HG03025 (cell line): ENCODE results near the gene NFKBIL1.
"Not testable (repeated sequence)": the region's sequence is repeated elsewhere in the genome, so short reads cannot be mapped to it uniquely, and the experiment has no call there.

ENCODE experiments used
- ATAC-seq: cut with Tn5 transposase; IDR thresholded peaks from one replicate; pipeline ENCODE4 v1.9.1; 2021; ENCODE audit warnings: mild to moderate bottlenecking, moderate library complexity; ENCODE audit not compliant: unreplicated experiment, low FRiP score

Gene NFKBIL1

GRCh38 chr6:31534011-31534410 lies 13.4 kb upstream of the NFKBIL1 start:
- ATAC-seq: no peak

- no peak for ATAC-seq
These were observed 12.8 kb upstream of the NFKBIL1 start for GRCh38 chr6:31534521-31535040.

- no peak for ATAC-seq
These were observed 11.7 kb upstream of the NFKBIL1 start for GRCh38 chr6:31535538-31536324.

- ATAC-seq: no peak
These were observed 8.5 kb upstream of the NFKBIL1 start for GRCh38 chr6:31538805-31539400.

GRCh38 chr6:31540640-31541039 lies 6.8 kb upstream of the NFKBIL1 start:
- no peak for ATAC-seq

GRCh38 chr6:31541059-31541657 lies 6.2 kb upstream of the NFKBIL1 start:
- no peak for ATAC-seq

- ATAC-seq: peak; percentile 60
These were observed 5.5 kb upstream of the NFKBIL1 start, which contains the start of gene DDX39B for GRCh38 chr6:31541658-31542521. TSS of gene DDX39B (minus strand) at chr6:31542003. CDS start at chr6:31540532, 1,471 bp downstream.

GRCh38 chr6:31543639-31544038 lies 3.8 kb upstream of the NFKBIL1 start:
- no peak for ATAC-seq

- ATAC-seq: no peak
These were observed 2.7 kb upstream of the NFKBIL1 start for GRCh38 chr6:31544676-31545075.

- no peak for ATAC-seq
These were observed 2.1 kb upstream of the NFKBIL1 start for GRCh38 chr6:31545291-31545690.

GRCh38 chr6:31546339-31546957 lies 960 bp upstream of the NFKBIL1 start, which contains the start of gene ATP6V1G2:
TSS of gene ATP6V1G2 (minus strand) at chr6:31546608. CDS start at chr6:31546559, 49 bp downstream.
- ATAC-seq: peak; percentile 38

- no peak for ATAC-seq
These were observed 527 bp downstream of the NFKBIL1 start for GRCh38 chr6:31547727-31548543.

- ATAC-seq: no peak
These were observed 1.1 kb downstream of the NFKBIL1 start for GRCh38 chr6:31548544-31548873.

GRCh38 chr6:31551371-31551770 lies 4.0 kb downstream of the NFKBIL1 start:
- ATAC-seq: not testable (repeated sequence)

GRCh38 chr6:31556307-31556706 lies 8.9 kb downstream of the NFKBIL1 start:
- no peak for ATAC-seq

GRCh38 chr6:31557443-31558317 lies 10.3 kb downstream of the NFKBIL1 start:
- ATAC-seq: no peak

GRCh38 chr6:31558318-31558625 lies 10.9 kb downstream of the NFKBIL1 start:
- ATAC-seq: no peak
